CD1c-positive myeloid dendritic cell (primary cell): Measurements from ENCODE around the gene PTPRD.

ENCODE experiments used
- DNase-seq: peaks from one replicate; pipeline ENCODE4 v3.0.0-alpha.2; 2016; ENCODE audit errors: extremely low spot score

Gene PTPRD

GRCh38 chr9:8268216-8268878 is 2344.5 kb downstream of the PTPRD start:
- no peak for DNase-seq

GRCh38 chr9:8267636-8268035 is 2345.2 kb downstream of the PTPRD start:
- DNase-seq, result no peak

GRCh38 chr9:8266861-8267260 is 2345.9 kb downstream of the PTPRD start:
- no peak for DNase-seq

- DNase-seq, result no peak
These were observed 2347.5 kb downstream of the PTPRD start for GRCh38 chr9:8265281-8265680.
